ENCODE data around the gene LGALS3BP.

DNA sequence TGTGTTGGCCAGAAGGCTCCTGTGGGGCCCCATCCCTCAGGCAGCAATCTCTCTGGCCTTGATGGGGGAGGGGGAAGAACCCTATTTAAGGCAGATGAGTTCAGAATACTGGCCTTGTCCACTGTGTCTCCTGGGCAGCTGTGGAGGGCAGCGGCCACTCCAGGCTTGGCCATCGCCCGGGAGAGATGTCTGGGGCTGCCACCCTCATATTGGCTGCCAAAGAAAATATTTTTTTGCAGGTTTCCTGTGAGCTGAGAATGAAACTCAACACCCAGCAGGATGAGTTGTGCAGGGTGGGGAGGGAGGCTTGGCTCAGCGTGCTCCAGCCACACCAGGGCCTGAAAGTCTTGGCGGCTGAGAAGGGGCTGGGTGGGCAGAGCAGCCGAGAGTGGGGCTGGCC is 40.1 kb downstream of the LGALS3BP start:
- TF ChIP-seq, protein P1, sequence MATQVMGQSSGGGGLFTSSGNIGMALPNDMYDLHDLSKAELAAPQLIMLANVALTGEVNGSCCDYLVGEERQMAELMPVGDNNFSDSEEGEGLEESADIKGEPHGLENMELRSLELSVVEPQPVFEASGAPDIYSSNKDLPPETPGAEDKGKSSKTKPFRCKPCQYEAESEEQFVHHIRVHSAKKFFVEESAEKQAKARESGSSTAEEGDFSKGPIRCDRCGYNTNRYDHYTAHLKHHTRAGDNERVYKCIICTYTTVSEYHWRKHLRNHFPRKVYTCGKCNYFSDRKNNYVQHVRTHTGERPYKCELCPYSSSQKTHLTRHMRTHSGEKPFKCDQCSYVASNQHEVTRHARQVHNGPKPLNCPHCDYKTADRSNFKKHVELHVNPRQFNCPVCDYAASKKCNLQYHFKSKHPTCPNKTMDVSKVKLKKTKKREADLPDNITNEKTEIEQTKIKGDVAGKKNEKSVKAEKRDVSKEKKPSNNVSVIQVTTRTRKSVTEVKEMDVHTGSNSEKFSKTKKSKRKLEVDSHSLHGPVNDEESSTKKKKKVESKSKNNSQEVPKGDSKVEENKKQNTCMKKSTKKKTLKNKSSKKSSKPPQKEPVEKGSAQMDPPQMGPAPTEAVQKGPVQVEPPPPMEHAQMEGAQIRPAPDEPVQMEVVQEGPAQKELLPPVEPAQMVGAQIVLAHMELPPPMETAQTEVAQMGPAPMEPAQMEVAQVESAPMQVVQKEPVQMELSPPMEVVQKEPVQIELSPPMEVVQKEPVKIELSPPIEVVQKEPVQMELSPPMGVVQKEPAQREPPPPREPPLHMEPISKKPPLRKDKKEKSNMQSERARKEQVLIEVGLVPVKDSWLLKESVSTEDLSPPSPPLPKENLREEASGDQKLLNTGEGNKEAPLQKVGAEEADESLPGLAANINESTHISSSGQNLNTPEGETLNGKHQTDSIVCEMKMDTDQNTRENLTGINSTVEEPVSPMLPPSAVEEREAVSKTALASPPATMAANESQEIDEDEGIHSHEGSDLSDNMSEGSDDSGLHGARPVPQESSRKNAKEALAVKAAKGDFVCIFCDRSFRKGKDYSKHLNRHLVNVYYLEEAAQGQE (IDR thresholded peaks at IDR 0.05; ENCODE audit: insufficient replicate concordance, low read depth), result no peak
- TF ChIP-seq, protein P2, sequence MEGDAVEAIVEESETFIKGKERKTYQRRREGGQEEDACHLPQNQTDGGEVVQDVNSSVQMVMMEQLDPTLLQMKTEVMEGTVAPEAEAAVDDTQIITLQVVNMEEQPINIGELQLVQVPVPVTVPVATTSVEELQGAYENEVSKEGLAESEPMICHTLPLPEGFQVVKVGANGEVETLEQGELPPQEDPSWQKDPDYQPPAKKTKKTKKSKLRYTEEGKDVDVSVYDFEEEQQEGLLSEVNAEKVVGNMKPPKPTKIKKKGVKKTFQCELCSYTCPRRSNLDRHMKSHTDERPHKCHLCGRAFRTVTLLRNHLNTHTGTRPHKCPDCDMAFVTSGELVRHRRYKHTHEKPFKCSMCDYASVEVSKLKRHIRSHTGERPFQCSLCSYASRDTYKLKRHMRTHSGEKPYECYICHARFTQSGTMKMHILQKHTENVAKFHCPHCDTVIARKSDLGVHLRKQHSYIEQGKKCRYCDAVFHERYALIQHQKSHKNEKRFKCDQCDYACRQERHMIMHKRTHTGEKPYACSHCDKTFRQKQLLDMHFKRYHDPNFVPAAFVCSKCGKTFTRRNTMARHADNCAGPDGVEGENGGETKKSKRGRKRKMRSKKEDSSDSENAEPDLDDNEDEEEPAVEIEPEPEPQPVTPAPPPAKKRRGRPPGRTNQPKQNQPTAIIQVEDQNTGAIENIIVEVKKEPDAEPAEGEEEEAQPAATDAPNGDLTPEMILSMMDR (IDR thresholded peaks at IDR 0.05; ENCODE audit: insufficient read depth, low read length), result no peak
- no peak for TF ChIP-seq POLR2AphosphoS5 (IDR thresholded peaks at IDR 0.05; ENCODE audit: low read depth)

All from HL-60 (cell line).